GM19035 (cell line): Measurements from ENCODE around the gene ZNF644.

Experiments
- ATAC-seq: cut with Tn5 transposase; IDR thresholded peaks from one replicate; pipeline ENCODE4 v1.9.1; 2021; ENCODE audit not compliant: unreplicated experiment

Gene ZNF644

DNA sequence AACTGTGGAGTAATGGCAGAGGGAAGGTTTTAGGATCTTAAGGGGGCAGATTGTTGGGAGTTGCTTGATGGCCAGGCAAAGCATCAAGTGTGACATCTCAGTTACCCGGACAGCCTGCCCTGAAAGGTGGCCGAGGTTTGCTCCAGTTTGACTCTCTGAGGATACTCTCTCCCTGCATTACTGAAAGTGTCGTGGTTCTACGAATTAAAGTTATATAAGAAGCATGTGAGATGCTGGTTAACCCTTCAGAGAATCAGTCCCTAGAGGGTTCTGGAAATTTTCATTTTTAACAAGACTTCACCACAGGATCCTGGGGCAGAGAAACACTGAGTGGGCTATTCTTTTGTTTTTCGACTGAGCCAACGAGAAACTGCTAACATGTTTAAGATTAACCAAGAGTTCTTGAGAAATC is 689 bp upstream of the ZNF644 start:
- peak; percentile 2 for ATAC-seq

DNA sequence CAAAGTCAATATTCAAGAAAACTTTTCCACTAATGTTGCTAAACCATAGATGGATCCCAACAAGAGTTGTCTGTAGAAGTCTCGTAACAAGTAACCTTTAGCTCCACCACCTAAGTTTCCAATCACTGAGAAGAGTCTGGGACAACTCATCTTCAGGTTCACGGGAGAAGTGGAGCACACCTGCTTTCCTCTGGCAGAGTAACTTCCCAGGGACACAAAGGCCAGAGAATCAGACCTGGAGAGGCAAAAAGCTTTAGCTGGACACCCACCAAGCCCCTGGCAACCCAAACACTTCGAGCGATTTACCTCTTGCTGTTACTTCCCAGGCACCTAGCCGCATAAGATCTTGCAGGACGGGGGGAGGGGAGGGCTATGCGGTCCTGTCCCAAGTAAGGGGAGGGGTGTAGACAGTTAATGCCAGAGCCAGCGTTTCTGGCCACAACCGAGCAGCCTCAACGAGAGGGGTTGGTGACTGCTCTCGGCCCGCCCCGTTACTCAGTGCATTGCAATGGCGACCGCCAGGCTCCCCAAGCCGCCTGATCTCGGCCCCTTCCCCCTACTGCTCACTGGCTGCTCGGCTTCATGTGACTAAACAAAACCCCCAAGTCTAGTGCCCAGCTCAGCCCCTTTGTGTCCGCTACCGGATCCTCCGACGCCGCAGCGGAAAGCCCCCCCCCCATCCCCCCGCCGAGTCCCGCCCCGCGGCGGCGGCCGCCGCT is 709 bp downstream of the ZNF644 start:
- peak; percentile 35 for ATAC-seq

DNA sequence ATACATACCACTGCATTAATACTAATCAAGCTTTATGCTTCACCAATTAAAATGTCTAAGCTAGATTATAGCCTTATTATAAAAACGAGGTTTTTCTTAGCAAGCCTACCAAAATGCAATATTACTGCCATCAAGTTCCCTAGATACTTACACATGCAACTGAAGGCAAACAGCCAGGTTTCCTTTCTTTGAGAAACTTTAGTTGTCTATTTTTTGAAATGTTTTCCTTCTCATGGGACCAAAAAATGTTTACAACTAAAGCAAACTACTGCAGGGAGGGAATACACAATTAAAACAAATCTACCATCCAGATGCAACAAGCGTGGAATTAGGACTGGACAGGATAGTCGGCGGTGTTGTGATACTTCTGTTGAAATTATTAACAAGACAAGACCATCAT is 1.3 kb downstream of the ZNF644 start:
- no peak for ATAC-seq

DNA sequence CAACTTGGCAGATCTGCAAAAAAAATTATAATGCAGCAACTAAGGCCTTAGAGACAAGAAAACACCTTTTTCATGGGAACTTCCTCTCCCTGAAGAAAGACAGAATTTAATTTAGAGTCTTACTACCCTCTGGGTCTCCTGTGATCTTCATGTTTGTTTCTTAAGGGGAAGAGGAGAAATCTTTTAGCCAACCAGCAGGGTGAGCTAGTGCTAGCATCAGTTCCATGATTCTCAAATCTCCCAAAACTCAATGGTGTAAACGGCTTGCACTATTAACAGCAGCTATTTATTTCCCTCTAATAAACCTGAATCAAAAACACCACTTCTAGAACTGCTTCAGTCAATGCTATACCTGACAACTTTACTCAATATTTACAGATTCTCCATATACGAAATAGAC is 3.8 kb downstream of the ZNF644 start:
- ATAC-seq: no peak

DNA sequence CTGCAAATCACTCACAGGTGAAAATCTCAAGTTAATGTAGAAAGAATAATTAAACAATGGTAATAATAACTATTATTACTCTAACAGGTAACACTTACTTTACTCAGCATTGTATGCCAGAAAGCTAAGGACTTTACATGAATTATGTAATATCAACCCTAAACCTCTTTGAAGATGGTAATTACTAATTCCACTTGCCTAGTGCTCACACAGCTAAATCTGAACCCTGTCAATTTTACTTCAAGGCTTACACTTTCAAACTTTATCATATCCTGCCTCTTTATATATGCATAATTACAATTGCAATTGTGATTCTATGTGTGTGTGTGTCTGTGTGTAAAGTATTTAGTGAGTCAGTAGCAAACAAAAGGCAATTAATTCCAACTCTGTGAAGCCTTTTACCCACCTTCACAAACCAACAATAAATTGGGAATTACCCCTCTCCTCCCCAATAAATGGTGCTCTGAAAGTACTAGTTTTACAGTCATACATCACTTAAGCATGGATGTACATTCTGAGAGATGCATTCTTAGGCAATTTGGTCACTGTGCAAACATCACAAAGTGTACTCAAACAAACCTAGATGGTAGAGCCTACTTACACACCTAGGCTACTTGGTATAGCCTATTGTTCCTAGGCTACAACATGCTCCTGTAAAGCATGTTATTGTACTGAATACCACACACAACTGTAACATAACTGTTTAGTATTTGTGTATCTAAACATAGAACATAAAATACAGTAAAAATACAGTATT is 5.9 kb downstream of the ZNF644 start:
- ATAC-seq: no peak

DNA sequence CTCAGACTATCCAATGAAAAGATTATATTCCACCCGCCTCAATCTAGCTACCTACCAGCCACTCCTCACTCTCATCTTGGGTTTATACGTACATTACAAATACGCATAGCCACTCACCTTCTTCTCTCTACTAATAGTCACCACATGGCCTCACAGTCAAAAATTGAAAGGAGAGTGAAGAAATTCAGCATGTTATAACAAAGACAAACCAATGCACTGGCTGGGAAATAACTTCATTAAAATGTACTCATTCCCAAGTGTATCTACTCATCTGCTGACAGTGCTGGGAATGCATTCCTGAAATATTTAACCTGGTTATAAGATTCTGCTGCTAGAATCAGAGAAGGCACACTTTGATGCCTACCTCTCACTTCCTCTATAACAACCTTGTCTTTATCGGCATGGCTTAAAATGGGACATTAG is 6.5 kb downstream of the ZNF644 start:
- no peak for ATAC-seq

DNA sequence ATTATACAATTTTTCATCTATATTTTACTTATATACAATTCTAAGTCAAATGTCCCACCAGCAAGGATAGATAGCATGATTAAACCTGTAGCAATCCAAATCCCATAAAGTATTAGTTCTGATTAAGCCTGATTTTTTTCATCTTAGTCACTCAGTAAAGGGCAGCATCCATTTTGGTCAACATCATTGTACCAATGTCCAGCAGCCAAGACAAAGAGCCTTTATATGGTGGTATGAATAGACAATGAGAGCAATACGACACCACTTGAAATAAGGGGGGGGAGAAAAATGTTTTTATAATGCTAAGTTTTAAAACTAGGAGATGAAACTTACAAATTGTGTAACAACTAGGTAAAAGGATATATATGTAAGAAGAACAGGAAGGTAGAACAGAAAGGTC is 7.4 kb downstream of the ZNF644 start:
- no peak for ATAC-seq

DNA sequence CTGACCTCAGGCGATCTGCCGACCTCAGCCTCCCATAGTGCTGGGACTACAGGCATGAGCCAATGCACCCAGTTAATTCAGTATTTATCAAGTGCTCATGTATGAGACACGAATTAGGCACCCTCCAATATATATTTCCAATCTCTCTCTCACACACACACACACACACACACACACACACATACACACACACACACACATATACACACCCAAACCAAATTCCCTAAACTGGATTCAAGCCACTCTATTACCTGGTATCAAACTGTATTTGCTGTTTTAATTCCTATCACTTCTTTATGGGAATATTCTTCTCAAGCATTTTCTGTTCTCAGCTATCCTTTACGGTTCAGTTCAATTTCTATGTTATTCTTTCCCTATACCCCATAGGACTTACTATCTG is 8.5 kb downstream of the ZNF644 start:
- ATAC-seq: no peak

DNA sequence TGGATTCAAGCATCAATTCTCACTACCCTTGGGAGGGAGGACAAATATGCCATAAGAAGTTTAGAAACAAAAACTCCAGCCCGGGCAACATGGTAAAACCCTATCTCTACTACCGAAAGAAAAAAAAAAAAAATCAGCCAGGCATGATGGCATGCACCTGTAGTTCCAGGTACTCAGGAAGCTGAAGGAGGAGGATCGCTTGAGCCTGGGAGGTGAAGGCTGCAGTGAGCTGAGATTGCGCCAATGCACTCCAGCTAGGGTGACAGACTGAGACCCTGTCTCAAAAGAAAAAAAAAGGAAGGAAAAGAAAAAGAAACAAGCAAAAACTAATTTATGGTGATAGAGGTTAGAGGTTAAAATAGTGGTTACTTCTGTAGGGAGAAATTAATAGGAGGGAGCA is 9.6 kb downstream of the ZNF644 start:
- ATAC-seq: no peak

DNA sequence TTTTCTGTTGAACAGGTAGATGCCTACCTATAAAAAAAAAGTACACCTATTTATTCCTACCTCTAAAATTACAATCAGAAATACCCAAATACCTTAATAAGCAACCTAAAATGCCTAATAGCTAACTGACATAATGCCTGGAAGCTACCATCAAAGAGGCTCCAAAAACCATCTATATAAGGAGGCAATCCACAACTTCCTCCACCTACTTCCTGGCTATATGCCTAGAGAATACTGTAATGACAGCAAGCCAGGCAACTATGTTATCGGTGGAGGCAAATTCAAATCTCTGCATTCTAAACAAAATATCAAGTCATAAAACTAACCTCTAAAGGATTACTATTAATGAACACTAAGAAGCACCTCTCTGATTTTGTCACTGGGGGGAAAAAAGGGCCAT is 10.1 kb downstream of the ZNF644 start:
- no peak for ATAC-seq

DNA sequence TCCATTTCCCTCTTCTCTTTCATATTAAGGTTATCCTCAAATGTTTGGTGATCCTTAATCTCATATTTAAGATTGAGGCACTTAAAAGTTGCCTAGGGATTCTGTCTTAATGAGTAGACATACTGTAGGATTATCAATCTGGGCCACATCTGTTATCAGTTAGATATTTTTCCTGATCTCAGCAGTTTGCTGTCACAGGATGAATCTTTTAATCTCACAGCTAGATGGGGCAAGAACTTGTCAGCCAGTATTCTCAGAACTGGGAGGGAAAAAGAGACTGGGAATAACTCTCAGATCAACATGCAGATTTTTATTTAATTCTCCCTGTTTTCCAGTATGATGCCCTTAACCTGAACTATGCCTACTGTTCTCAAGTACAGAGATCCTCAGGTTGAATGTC is 14.0 kb downstream of the ZNF644 start:
- ATAC-seq: no peak

DNA sequence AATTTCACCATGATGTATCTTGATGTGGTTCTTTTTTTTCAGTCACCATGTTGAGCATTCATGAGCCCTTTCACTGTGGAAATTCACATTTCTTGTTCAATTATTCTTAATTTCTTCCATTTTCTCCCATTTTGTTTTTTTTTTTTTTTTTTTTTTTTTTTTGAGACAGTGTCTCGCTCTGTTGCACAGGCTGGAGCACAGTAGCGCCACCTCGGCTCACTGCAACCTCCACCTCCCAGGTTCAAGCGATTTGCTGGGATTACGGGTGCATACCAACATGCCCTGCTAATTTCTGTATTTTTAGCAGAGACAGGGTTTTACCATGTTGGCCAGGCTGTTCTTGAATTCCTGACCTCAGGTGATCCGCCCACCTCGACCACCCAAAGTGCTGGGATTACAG is 14.7 kb downstream of the ZNF644 start:
- ATAC-seq: no peak

DNA sequence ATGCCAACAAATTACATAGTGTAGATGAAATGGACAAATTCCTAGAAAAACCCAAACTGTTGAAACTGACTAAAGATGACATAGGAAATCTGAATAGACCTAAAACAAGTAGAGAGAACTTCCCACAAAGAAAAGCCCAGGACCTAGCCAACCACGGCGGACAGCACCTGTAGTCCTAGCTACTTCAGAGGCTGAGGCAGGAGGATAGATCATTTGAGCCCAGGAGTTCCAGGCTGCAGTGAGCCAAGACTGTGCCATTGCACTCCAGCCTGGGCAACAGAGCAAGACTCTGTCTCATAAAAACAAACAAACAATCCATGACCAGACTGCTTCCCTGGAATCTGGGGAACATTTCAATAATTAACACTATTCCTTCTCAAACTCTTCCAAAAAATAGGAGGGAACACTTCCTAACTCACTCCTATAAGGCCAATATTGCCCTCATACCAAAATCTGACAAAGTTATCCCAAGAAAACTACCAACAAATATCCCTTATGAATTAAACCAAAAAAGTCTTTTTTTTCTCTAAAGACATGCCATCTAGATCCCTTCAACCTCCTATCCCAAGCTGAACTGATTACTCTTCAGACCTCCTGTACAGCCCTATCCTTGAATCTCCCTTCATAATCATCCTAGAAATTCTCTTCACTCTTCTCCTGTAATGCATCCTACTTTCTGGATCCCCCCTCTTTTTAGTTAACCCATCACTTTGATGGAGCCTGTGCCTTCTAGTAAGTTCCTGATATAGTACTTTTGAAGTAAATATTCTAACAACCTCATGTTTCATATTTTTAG is 15.5 kb downstream of the ZNF644 start:
- ATAC-seq: no peak

DNA sequence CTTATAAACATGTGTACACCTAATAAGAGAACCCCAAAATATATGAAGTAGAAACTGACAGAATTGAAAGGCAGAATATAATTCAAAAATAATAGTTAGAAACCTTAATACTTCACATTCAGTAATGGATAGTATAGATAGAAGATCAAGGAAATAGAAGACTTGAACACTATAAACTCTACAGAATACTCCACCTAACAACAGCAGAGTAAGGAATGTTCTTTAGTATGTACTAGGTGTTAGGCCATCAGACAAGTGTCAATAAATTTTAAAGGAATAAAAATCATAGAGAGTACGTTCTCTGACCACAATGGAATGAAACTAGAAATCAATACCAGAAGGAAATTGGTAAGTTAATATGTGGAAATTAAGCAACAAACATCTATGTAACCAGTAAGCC is 16.6 kb downstream of the ZNF644 start:
- ATAC-seq: no peak

DNA sequence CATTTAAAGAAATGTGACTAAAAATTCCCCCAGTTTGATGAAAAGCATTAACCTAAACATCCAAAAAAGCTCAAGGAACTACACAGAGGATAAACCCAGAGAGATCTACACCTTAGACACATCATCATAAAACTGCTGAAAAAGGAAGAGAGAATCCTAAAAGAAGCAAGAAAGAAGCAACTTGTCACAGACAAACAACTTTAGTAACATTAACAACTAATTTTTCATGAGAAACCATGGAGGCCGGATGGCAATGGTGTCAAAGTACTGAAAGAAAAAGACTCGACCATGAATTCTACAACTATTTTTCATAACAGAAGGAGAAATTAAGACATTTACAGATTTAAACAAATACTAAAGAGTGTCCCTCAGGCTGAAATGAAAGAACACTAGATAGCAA is 17.7 kb downstream of the ZNF644 start:
- no peak for ATAC-seq

DNA sequence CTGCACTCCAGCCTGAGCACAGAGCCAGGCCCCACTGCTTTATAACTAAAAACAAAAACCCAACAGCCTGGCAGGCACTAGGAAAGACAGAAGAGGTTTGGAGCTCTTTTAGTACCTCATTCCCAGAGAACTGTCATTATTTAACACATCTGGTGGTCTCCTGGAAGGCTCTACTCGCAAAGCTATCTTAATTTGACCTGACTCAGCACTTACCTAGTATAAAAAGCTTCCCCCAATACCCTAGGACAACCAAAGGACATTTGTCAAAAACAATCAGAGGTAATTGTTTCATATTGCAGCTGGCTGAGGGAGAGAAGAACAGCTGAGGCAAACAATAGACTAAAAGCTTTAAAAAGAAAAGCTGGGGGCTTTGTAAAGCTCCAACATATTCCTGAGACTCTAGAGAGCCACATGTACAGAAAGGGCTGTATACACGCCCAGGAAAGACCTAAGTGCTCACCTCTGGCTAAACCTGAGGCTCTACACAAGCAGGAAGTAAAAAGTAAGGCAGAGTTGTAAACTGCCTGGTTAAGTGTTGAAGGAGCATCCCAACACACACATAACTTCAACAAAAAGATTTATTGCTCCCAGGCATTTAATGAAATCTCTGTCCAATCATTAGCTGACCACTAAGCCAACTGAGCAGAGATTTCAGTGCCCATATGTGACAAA is 25.0 kb downstream of the ZNF644 start:
- no peak for ATAC-seq

DNA sequence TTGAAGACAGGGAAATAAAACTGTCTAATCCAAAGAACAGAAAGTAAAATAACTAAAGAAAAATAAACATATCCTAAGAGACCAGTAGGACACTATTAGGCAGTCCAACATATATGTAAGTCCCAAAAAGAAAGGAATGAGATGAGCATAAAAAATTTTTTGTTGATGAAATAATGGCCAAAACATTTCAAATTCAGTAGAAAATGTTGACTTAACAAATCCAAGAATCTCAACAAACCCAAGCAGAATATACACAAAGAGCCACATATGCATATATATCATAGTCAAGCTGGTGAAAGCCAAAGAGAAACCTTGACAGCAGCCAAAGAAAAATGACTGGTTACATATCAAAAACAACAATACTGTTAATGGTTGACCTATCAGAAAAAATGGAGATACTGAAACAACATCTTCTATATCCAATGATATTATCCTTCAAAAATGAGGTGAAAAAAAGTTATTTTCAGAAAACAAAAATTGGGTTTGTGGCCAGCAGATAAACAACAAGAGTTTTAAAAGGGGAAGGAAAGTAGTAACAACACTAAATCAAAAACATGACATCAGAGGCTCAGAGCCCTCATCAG is 26.4 kb downstream of the ZNF644 start:
- no peak for ATAC-seq

DNA sequence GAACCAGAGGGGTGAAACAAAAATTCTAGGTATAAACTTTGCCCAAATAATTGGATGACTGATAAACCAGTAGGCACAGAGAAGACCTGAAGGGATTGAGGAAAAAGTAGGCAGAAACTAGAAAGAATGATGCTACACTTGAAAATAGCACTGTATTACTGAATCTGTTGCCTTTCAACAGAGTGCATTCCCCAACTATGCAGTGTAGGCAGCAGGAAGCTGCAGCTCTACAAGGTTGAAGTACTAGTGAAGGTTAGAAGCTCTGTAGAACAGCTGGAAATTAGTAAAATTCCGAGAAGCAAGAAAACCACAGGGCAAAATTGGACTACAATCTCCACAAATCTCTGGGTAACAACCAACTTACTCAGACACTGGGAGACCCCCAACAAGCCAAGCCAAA is 27.4 kb downstream of the ZNF644 start:
- no peak for ATAC-seq

DNA sequence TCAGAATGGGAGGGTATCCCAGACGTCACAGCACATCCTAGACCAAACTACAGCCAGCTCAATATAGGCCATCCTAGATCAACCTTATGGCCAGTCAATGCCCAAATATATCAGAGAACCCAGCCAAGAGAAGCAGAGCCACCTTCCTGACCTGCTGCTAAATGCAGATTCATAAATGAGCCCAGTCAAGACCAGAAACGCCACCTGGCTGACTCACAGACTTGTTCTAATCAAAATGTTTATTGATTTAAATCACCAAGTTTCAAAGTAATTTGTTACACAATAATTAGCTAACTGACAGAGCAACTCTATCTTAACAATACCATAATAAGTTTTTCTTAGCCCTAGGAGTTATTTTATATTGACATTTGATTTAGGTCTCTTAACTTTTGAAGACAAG is 28.6 kb downstream of the ZNF644 start:
- no peak for ATAC-seq

DNA sequence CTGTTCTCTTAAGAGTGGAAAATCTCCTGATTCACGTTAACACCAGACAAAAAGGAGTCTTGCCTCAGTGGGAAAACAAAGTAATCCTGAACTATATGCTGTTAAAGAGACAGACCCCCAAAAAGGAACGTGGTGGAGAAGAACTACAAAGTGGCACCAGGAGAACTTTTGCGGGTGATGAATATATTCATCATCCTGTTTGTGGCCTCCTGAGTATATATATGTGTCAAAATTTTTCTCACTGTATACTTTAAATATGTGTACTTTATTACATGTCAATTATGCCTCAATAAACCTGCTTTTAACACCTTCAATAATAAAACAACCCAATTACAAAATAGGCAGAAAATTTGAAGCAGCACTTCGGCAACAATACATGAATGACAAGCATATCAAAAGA is 31.1 kb downstream of the ZNF644 start:
- ATAC-seq: no peak

DNA sequence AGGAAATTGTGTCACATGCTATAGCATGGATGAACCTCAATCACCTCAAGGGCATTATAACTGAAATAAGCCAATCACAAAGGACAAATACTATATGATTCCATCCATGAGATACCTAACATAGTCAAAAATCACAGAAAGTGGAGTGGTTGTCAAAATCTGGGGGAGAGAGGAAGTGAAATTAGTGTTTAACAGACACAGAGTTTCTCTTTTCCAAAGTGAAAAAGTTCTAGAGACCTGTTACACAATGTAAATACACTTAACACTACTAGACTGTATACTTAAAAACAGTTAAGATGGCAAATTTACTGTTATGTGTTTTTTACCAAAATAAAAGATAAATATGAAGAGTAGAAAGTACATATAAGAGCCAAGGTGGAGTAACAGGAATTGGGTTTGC is 31.8 kb downstream of the ZNF644 start:
- ATAC-seq: peak; percentile 55
